HG03066 (cell line): ENCODE data around the gene CALML3.

Experiments used
- ATAC-seq: cut with Tn5 transposase; IDR thresholded peaks from one replicate; pipeline ENCODE4 v1.9.1; 2021; ENCODE audit warnings: low read depth; ENCODE audit not compliant: unreplicated experiment

The CALML3 gene

DNA sequence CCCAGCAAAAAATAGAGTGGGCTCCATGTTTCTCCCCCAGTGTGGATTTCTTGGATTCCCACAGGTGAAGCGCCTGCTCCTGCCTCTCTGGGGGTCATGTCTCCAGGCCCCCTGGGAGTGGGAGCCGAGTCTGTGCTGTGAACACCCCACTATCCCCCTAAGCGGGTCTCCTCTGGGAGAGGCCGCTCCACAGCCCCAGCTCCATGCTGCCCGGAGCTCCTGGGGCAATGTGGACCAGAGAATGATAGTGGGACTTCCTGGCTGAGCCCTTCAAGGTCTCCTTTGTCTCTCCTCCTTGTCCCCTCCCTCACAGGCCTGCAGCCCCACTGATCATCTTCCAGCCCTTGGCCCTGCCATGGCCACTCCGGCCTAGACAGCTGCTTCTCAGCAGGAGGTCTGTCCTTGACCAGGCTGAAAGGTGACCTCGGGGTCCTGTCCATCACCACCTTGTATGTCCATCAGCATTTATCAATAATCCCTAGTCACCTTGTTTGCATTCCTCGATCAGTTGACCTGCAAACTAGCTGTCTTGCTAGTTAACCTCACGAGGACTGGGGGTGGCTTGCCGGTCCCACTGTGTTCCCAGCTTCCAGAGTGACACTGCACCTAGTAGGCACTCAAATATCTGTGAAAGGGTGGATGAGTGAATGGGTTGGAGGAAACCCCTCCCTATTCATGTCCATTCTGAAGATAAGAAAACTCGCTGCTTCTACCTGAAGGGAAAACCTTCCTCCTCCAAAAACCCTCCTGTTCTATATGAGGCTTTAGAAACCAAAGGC lies 776 bp upstream of the CALML3 start:
- no peak for ATAC-seq

DNA sequence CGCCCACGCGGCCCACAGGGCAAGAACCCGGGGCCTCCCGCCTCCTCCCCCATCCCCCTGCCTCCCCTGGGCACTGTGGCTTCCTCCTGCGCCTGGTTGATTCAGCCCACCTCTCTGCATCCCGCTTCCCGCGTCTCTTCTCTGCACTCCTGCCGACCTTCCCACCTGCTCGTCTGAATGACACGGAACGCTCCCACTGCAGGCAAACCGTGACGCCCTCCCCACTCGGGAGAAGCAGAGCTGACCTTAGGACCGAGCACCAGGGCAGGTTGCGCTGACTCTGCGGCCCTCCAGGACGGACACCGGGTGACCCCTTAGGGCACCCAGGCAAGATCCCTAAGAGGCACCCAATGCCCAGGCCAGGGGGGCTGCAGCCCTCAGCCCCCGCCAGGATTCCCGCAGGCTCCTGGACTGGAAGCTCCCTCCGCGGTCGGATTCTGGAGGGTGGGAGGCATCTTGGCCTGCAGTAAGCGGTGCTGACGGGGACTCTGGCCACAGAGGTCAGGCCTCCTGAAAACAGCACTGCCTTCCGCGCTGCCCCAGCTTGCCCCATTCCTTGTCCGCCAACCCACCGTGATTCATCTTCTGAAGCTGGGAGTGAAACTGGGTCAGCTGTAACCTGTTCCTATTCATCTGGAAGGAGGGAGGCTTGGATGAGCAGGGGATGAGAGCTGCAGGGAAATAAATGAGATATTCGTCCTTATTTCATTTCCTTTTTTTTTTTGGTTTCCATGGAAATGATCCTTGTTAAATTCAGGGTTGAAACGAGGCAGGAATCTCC lies 990 bp downstream of the CALML3 start:
- no peak for ATAC-seq

DNA sequence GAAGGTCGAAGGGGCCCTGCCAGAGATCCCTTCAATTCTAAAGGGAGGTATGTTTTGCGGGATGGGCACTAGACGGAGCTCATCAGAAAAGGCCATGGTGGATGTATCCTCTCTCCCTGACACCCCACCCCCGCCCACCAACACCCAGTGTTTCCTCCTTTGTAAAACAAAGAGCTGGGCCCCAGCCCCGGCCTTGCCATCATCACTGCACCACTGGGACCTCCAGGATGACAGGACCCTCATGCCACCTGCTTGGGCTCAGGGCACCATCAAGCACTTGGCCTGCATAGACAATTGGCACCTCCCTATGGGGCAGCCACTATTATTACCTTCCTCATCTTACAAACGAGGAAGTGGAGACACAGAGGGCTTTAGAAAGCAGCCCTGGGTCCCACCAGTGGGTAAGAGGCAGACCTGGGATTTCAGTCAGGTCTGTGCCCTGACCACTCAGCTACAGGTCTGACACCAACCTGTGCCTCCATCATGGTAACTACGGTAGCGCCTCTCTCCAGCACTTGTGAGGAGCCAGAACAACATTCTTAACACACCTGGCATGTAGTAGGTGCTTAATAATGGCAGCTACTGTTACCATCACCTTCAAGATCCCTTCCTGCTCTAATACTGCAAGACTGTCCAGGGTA lies 2.0 kb downstream of the CALML3 start:
- no peak for ATAC-seq

DNA sequence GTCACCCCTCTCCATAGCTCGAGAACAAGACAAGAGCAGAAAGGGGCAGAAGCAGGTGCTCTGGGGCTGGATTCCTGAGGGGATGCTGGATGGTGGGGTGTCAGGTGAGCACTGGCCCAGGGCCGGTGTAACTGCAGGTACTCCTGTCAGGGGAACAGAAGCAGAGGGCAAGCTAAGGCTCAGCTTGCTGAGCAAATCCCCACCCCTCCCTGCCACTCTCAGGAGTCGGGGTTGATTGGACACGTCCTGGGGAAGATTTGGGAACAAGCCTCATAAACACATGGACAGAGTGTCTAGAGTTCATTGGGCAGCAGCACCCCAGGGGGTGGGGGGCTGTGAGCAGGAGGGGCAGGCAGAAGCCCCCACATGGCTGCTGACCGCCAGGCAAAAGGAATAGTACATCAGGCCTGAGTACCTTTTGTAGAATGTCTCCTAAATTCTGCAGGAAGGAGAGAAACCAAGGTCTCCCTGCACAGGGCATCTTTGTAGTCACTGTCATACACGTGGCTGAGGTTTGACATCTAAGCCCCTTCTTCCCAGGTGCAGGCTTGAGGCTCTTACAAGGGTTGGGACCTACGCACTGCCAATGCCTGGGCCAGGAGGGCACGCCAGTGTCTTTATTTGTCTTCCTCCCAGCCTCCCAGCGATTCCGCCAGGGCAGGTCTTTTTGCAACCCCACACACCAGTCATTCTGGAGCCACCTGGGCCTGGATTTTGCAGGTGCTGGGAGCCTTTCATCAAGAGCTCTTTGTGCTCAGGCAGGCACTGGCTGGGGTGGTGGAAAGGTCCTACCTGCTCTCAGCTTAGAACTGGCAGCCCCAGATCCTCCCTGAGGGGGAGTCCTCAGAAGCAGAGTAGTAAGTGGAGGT lies 2.8 kb downstream of the CALML3 start:
- no peak for ATAC-seq

DNA sequence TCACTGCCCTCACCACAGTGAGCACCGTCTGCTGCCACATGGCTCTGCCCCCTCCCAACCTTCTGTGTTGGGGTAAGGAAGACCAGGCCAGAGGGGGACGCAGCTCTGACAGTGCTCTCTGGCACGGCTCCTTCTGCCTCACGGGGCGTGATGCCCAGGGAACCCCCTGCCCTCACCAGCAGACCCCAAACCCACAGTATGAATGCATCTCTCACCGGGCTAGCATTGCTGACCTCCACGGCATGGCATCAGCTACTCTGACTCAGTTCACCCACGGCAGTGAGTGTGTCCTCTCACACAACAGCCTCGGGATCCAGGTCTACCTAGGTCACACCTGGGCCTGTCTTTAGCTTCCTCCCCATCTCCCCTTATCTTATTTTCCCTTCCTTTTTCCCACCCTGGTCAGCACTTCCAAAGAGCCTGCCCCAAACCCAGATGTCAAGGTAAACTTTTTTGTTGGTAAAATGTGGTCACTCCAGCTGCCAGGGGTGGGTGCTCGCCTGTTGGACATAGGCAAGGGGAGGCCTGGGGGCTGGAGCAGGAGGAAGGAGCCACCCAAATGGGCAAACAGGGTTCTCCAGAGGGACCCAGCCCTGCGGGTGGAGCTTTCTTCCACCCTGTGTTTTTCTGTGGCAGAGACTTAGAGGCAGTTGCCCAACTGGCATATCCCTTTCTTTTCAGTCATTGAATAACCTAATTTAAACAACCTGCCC lies 4.4 kb downstream of the CALML3 start:
- ATAC-seq = no peak

DNA sequence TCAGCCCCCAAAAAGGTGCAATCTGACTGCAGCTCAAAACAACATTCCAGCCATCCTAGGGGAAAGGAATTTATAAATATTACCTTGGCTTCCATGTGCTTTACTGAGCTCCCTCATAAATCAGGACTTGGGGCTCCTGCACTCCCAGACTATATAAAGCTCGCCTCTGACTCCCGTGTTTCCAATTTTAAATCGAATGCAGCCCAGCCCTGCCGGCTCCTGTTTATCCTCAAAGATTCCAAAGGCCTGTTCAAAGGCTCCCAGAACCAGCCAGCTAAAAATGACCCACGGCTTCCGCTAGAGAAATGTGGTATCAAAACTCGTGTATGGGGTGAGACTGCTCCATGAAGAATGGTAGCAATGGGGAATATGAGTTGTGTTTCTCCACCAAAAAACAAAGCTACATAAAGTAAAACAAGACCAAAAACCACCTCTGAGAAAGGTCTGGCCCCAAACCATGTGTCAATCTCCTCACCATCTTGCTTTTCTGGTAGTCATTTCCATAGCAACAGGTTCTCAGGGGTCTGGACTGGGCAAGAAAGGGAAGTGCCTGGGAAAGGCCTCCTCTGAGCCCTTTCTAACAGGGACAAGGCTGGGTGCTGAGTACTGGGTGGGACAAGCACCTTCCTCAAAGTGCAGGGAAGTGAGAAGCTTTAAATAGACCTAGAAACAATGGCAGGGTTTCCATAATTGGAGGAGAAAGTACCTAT lies 5.1 kb downstream of the CALML3 start:
- ATAC-seq = no peak

DNA sequence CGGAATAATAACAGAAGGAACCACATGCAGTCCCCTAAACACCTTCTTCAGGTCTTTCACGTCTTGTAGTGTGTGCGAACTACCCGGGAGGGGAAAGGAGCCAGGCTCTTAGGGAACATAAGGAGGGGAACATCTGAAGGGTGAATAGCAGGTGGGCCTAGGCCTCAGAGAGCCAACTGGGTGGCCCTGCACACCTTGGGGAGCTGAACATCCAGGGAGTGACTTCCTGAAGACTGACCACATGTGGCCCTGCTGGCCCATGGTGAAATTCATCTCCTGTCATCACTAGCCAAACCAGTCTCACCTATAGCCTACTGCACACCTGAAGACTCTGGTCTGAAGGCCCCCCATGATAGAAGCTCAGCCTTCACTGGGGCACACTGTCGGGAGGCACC lies 5.6 kb downstream of the CALML3 start:
- ATAC-seq = no peak

DNA sequence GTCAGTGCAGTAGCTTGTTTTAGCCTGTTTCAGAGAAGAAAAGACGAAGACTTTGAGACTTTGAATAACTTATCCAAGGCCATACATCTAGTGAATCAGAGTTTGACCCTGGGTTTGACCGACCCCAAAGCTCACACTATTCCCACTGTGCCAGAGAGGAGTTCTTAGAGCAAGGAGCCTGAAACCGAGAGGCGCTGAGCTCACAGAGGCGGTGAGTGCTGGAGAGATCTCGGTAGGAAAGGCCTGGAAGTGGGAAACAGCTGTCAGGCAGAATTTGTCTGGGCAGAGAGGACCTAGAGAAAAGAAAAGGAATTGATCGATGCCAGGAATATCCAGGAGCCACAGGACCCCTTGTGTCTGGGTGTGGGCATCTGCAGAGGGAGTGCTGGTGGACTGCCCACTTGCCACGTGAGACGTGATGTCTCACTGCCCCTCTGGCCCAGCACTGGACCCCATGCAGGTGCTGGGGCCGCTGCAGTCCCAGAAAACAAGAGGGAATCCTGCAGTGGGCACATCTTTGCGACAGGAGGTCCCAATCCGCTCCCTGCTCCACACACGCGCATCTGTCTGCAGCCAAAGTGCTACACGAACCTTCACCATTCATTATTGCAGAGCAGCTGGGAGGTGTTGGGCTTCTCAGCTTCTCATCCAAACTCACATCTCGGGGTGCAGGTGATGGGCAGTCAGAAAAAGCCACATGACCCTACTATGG lies 6.2 kb downstream of the CALML3 start:
- no peak for ATAC-seq

DNA sequence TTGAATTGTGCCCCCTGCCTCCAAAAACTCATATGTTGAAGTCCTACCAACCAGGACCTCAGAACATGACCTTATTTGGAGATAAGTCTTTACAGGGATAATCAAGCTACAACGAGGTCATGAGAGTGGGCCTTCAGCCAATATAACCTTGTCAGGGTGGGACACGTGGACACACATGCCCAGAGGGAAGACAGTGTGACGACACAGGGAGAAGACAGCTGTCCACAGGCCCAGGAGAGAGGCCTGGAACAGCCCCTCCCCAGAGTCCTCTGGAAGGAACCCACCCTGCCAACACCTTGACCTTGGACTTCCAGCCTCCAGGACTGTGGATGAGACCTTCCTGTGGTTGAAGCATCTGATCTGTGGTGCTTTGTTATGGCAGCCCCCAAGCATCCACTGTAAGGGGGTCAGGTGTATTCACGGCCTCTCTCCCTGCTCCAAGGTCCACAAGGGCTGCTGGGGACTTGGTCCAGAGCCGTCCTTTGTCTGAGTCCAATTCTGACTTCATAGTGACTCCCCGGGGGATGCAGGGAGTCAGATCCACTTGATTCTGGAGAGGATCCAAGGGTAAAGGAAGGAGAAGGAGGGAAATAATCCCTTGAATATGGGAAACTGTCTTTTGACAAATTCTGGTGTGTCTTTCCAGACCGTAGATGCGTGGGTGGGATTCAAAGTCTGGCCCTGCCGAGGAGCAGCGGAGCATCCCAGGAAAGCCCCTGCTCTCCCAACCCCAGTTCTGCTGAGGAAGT lies 7.0 kb downstream of the CALML3 start:
- ATAC-seq = no peak

DNA sequence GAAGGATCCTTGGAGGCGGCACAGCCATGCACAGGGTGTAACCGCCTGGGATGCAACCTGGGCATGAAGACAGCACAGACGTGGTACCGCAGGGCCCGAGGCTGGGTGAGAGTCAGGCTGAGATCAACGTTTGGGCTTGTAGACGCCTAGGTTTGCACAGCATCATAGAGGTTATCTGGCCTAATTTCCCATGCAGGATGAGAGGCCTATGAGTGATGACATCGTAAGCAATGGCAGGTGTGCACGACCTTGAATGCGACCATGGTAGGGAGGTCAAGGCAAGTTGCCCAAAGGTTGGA lies 7.5 kb downstream of the CALML3 start:
- no peak for ATAC-seq

DNA sequence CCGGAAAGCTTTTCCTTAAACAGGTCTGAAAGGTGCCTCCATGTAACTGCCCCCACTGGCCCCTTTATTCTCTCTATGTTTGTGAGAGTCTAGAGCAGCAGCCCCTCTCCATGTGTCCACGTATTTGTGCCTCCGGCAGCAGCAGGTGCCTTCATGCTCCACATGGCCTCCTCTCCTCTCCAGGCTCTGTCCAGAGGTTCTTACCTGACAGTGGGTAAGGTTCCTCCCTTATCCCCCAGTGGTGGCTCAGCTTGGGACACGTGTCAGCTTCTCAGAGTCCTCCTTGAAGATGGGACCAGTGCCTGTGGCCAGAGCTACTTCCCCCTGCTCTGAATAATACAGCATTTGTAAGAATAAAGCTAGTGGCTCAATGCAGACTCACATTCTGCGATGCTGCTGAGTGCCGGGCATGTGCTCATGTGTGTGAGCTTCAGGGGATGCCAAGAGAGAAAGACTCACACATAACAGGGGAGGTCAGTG lies 7.9 kb downstream of the CALML3 start:
- no peak for ATAC-seq

DNA sequence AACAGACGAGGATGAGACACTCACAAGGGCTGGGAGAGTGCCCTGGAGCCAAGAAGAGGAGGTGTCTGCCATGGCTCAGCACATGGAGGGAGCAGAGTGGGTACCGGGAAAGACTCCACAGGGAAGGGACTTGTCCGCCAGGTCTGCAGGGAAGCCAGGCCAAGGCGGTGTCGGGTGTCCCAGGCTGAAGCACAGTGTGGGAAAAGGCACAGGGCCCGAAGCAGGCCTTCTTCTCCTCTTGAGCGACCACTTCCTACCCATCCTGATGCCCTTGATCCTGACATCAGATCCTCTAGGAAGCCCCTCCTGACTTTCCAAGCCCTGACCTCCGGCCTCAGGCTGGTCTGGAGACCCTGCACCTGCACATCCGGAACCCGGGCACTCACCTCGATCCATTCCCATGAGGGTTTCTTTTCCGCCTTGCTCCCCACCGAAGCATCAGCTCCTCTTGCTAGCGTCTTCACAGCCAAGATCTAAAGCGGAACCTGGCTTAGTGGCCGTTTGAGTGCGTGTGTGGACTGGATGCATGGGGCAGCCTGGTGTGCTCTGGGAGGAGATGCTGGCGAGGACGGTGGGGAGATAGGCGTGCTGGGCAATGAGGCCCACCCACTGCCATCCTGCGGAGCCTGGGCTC lies 8.5 kb downstream of the CALML3 start:
- ATAC-seq = no peak

DNA sequence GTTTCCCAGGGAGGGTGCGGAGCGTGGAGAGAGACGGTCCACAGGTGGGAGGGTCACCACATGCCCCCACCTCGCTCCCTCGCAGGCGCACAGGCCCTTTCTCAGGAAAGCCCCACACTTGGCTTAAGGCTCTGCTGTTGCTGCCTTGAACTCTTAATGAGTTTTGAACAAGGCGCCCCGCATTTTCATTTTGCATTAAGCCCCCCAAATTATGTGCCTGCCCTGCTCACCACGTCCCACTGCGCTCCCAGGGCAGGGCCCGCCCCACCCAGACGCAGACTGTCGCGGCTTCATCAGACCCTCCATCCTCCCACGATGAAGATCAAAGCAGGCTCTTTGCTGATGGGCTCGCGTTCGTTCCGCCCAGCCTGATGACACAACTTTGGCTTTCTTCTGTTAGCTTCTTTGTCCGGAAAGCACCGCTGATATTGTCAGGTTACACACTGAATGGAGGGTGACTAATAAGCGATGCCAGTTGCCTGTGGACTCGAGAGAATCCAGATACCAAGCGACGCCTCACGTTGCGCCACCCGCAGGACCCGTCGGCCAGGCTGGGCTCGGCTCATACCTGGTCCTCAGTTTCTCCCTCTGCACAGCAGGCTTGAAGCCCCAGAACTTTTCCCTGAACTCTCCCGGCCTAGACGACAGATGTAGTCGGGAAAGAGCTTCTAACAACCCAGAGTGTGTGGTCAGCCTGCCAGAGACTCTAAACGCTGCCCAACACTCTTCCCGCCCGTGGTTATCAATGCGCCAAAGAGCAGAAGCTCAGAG lies 9.5 kb downstream of the CALML3 start:
- ATAC-seq = no peak

DNA sequence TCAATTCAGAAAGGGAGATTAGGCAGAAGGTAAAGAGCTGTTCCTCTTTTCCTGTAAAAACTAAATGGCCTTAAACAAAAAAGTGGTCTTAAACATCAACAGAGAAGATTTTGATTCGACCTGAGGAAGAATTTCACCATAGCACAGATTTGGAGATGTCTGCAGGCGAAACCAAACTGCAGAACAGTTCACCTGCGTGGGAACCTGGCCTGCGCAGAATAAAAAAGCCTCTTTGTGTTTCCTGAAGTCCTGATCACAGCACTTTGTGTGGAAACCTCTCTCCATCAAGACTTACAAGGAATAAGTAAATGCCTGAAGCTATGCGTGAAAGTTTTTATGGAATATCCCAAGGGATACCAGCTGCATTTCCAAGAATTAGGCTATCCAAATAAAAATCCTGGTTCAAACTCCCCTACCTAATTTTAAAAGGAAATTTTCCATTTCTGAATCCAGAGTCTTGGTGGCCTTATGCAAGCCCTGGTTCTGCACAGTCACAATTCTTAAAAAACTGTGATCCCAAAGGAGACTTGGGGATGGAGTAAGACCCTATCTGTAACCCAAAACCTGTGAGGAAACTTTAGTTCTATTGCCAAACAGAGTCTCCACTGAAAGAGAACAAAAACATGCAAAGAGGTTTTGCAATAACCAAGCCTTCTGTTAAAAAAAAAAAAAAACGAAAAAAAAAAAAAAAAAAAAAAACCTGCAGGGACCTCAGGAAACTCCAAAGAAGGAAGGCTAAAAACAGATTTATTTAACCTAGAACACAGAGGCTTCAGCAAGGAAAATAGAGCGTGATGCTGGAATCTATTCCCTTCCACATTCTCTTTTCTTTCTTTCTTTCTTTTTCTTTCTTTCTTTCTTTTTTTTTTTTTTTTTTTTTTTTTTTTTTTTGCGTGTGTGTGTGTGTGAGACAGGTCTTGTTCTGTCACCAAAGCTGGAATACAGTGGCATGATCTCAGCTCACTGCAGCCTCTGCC lies 10.4 kb downstream of the CALML3 start:
- no peak for ATAC-seq

DNA sequence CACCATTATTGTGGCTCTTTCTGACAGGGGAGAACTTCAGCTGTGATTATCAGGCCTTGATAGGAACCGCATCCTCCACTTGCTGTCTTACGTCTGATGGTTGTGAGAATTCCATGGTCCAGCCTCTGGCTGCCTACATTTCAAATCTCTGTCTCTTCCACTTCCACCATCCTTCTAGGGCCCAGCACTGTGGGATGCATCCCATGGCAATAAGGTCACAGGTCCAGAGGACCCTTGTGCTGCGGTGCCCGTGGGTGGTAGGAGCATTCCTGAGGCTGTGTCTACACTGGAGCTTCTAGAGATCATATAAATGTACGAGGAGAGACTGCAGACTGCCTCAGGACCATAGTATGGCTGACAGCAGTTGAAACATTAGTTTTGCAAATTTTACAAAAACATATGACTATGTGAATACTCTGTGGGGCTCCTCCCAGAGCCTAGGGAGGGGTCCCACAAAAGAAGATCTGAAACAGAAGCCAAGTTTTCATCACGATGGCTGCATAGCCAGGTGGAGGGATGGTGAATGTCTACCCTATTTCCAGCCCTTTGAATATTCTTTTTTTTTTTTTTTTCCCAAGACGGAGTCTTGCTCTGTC lies 11.8 kb downstream of the CALML3 start:
- ATAC-seq = no peak
